ENCODE measurements around the gene FAT1.
"Not testable (repeated sequence)": the region's sequence is repeated elsewhere in the genome, so short reads cannot be mapped to it uniquely, and the experiment has no call there.

Gene FAT1

DNA sequence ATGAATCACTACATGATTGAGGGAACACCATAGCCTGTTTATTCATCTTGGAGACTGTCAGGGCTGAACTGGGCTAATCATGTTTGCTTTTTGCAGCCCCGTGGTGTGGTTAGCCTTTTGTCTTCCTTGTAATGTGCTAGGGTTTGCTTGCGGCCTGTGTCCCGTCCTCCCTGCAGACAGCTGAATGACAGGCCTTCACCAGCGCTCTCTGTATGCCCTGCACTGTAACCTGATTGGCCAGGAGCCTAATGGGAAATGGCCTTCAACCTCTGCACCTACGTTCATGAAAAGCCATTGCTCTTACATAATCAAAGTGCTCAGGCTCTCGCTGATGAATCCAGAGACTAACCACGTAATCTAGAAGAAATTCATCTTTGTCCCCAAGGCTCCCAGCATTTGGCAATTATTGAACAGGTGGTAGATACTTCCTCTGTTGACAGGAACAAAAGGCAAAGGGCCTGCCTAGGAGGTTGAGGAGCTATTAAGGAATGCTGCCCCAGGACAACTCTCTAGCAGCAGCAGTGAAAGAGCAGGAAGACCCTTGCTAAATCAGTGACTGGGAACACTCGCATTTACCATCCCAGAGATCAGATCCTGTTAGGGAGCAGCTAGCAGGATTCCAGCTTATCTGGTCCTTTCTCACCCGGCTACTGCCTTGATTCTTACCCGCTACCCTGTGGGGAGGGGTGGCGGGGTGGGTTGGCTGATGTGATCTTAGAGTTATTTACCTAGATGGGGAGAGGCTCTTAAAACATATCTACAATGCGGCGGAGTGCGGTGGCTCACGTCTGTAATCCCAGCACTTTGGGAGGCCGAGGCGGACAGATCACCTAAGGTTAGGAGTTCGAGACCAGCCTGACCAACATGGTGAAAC, 42.3 kb upstream of the FAT1 start:
- H3K9me3 ChIP-seq = no peaks in the 10 kb centered on the region
- intact Hi-C loops (cut with DNase I; ENCODE audit: low total_unique reads) = no loop called here
- DNase-seq = no peak
- H3K27ac ChIP-seq = no peak overlapping the region
- TF ChIP-seq CTCF (IDR thresholded peaks at IDR 0.05) = no peak
- peaks cover 0 to 6% (median 0%) of the 10 kb centered on the region in 4 donors for H3K4me1 ChIP-seq
- no peak overlapping the region for H3K4me3 ChIP-seq
- H3K27me3 ChIP-seq = no peaks in the 10 kb centered on the region
- H3K36me3 ChIP-seq = no peaks in the 10 kb centered on the region

GRCh38 chr4:186765138-186765537, 41.5 kb upstream of the FAT1 start:
- Histone ChIP-seq H3K4me3 (no peak overlapping the region), H3K27me3 (no peaks in the 10 kb centered on the region), H3K9me3 (no peaks in the 10 kb centered on the region), H3K4me1 (peaks cover 0 to 3% (median 0%) of the 10 kb centered on the region in 4 donors), H3K36me3 (no peaks in the 10 kb centered on the region), H3K27ac (no peak overlapping the region)
- TF ChIP-seq CTCF (IDR thresholded peaks at IDR 0.05) = no peak
- intact Hi-C loops (cut with DNase I; ENCODE audit: low total_unique reads) = no loop called here
- DNase-seq = peak; percentile 28 to 69

DNA sequence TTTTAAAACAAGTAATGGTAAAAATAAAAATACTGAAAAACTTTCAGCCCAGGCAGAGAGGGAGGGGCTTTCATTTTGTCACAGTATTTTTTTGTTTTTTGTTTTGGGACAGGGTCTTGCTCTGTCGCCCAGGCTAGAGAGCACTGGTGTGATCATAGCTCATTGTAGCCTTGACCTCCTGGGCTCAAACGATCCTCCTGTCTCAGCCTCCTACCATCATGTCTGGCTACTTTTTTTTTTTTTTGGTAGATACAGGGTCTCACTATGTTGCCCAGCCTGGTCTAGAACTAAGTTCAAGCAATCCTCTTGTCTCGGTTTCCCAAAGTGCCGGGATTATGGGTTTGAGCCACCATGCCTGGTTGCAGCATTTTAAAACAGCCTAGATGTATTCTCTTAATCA, 40.8 kb upstream of the FAT1 start:
- H3K36me3 ChIP-seq = no peaks in the 10 kb centered on the region
- H3K4me3 ChIP-seq = no peak overlapping the region
- TF ChIP-seq CTCF (IDR thresholded peaks at IDR 0.05) = no peak
- H3K27ac ChIP-seq = no peak overlapping the region
- intact Hi-C loops (cut with DNase I; ENCODE audit: low total_unique reads) = no loop called here
- no peaks in the 10 kb centered on the region for H3K4me1 ChIP-seq
- no peaks in the 10 kb centered on the region for H3K9me3 ChIP-seq
- no peaks in the 10 kb centered on the region for H3K27me3 ChIP-seq
- DNase-seq = no peak

GRCh38 chr4:186762865-186763264, 39.2 kb upstream of the FAT1 start:
- Histone ChIP-seq H3K4me1 (no peaks in the 10 kb centered on the region), H3K4me3 (no peak overlapping the region), H3K27ac (no peak overlapping the region), H3K27me3 (no peaks in the 10 kb centered on the region), H3K36me3 (no peaks in the 10 kb centered on the region), H3K9me3 (no peaks in the 10 kb centered on the region)
- intact Hi-C loops (cut with DNase I; ENCODE audit: low total_unique reads) = no loop called here
- no peak for TF ChIP-seq CTCF (IDR thresholded peaks at IDR 0.05)
- DNase-seq = no peak

- no peak for TF ChIP-seq CTCF (IDR thresholded peaks at IDR 0.05)
- no peak for DNase-seq
- Histone ChIP-seq H3K4me3 (no peak overlapping the region), H3K9me3 (no peaks in the 10 kb centered on the region), H3K27me3 (no peaks in the 10 kb centered on the region), H3K36me3 (no peaks in the 10 kb centered on the region), H3K4me1 (no peaks in the 10 kb centered on the region), H3K27ac (no peak overlapping the region)
- intact Hi-C loops (cut with DNase I; ENCODE audit: low total_unique reads) = no loop called here
These were observed 38.7 kb upstream of the FAT1 start for GRCh38 chr4:186762361-186762760.

DNA sequence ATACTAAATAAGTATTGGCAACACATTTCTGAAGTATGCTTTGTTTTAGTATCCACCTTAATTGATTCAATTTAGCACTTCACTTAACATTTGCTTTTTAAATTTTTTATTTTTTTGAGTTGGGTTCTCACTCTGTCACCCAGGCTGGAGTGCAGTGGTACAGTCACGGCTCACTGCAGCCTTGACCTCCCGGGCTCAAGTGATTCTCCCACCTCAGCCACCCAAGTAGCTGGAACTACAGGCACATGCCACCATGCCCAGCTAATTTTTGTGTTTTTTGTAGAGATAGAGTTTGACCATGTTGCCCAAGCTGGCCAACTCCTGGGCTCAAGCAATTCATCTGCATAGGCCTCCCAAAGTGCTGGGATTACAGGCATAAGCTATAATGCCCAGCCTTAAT, 38.3 kb upstream of the FAT1 start:
- H3K4me3 ChIP-seq; H3K27ac ChIP-seq; H3K36me3 ChIP-seq; DNase-seq; H3K9me3 ChIP-seq; H3K4me1 ChIP-seq; intact Hi-C loops (cut with DNase I; ENCODE audit: low total_unique reads); H3K27me3 ChIP-seq: not testable (repeated sequence)
